Measurements from ENCODE around the gene TRIM37.
"Not testable (repeated sequence)": the region's sequence is repeated elsewhere in the genome, so short reads cannot be mapped to it uniquely, and the experiment has no call there.

The TRIM37 gene

GRCh38 chr17:59108400-59109102 lies 1.9 kb upstream of the TRIM37 start:
- no peak for DNase-seq

GRCh38 chr17:59107306-59107670 lies 608 bp upstream of the TRIM37 start:
- no peak for DNase-seq

DNA sequence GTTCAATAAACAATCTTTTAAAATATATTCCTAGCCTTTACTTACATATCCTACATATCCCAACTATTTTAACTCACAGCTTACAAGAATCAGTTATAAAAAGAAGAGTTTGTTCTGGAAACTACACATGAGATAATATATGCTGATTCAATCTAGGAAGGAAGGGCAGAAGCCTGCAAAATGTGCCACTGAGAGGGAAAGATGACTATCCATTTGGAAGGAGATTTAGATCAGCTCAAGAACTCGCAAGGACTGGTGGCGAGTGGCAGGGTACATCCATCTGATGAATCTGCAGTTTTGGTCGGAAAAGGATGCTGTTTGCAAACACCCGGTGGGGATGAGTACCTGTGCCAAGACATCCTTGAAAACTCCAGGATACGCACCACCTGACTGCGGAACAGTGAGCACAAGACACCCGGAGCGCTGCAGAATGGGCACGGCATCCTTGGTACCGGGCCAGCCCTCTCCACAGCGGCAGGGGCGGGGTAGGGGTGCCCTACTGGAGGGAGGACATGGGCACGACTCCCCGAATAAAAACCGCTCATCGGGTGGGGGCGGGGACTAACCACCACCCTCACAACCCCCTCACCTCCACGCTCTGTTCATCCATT lies 723 bp downstream of the TRIM37 start:
- DNase-seq: peak; percentile 75

- DNase-seq: no peak
These were observed 5.5 kb downstream of the TRIM37 start for GRCh38 chr17:59101178-59101577.

GRCh38 chr17:59097876-59098275 lies 8.8 kb downstream of the TRIM37 start:
- DNase-seq: no peak

DNA sequence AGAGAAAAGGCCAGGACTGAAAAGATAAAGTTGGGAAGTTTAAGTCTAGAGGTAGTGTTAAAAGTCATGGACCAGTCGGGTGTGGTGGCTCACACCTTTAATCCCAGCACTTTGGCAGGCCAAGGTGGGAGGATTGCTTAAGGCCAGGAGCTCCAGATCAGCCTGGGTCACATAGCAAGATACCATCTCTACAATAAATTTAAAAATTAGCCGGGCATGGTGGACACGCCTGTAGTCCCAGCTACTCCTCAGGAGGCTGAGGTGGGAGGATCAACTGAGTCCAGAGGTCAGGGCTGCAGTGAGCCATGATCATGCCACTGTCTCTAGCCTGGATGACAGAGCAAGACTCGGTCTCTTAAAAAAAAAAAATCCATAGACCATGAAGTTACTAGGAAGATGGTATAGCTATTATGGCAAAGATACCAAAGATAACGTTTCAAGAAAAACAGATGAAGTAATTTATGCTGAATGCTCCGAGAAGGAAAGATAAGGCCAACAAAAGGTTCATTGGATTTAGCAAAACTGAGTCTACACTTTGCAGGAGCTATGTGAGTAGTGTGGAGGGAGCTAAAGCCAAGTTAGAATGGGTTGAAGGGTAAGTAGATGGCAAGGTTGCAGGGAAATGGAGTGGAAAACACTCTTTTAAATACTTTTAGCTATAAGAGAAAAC lies 11.7 kb downstream of the TRIM37 start:
- DNase-seq: no peak

DNA sequence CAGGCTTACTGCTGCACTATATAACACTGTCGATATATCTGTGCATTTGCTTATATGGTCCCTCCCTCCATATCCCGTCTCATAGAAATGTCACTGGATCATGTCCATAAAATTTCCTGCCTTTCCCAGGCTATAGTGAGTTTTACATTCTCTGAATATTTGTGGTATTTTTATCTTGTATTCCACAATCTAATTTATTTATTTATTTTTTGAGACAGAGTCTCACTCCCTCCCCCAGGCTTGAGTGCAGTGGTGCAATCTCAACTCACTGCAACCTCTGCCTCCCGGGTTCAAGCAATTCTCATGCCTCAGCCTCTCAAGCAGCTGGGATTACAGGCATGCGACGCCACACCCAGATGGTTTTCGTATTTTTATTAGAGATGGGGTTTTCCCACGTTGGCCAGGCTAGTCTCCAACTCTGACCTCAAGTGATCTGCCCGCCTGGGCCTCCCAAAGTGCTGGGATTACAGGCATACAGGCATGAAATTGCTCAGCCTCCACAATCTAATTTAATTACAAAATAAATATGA lies 12.9 kb downstream of the TRIM37 start:
- no peak for DNase-seq

DNA sequence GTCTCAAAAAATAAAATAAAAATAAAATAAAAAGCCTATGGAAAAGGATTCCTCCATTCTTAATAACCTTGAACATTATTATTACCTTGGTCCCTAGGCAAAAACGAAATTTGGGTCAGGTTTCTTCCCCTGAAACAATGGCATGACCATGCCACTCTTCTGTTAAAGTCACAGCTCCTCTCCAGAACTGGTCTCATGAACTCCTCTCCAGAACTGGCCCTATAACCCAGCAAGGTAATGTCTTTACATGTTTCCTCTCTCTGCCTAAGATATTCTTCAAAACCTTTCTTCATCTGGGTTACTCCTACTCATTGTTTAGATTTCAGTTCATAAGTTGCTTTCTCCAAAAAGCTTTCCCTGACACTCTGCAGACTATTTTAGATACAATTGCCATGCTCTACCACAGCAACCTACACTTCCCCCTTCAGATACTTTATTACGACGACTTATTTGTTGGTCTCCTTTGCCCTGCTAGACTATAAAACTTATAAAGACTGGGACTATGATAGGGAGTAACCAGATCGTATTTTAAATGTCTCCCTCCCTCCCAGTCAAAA lies 13.5 kb downstream of the TRIM37 start:
- no peak for DNase-seq

GRCh38 chr17:59090593-59090992 lies 16.1 kb downstream of the TRIM37 start:
- DNase-seq: not testable (repeated sequence)

GRCh38 chr17:59084154-59084553 lies 22.5 kb downstream of the TRIM37 start:
- no peak for DNase-seq

DNA sequence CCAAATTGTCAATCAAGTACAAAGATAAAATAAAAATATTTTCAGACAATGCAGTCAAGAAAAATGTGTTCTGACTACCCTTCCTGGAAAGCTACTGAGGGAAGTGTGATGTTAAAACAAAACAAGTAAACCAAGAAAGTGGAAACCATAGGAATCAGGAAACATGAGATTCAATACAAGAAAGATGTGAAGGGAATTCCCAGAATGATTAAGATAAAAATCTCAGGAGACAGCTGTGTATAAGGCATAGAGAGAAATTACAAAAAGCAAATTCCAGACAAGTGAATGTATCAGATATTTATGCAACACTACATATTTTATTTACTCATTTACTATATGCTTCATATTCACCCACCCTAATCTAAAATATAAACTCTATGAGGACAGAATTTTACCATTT lies 32.2 kb downstream of the TRIM37 start:
- DNase-seq: no peak

GRCh38 chr17:59073972-59074371 lies 32.7 kb downstream of the TRIM37 start:
- DNase-seq: no peak

DNA sequence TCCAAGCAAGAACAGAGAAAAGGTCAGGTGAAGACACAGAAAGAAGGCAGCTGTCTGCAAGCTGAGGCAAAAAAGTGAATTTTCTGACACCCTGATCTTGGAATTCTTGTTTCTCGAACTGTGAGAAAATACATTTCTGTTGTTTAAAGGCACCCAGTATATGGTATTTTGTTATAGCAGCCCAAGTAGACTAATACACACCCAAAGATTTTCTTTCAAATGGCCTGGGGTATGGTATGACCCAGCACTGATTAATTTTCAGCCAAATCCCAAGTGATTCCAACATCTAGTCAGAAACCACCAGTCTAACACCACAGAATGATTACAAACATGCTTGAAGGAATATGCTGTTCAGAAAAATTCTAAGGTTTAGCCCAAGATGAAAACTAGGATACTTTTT lies 36.8 kb downstream of the TRIM37 start:
- no peak for DNase-seq

- DNase-seq: no peak
These were observed 38.9 kb downstream of the TRIM37 start for GRCh38 chr17:59067756-59068155.

GRCh38 chr17:59067340-59067739 lies 39.3 kb downstream of the TRIM37 start:
- no peak for DNase-seq

- DNase-seq: no peak
These were observed 44.2 kb downstream of the TRIM37 start for GRCh38 chr17:59062509-59062908.

GRCh38 chr17:59056857-59057256 lies 49.8 kb downstream of the TRIM37 start:
- no peak for DNase-seq

DNA sequence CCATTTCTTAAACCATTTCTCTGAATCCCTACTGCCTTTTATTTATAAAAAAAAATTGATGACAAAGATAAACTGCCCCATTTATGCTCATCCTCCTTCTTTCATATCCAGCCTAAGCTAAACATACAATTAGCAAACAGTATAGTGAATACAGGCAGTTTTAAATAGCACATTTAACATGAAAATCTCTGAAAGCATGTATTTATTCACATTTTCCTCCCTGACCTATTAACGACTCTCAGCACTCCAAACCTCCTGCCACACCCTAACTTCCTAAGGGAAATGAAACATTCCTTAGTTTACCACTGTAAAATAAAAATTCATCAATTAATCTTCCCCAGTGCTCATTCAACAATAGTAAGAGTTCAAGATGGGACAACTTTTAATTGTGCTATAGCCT lies 56.9 kb downstream of the TRIM37 start:
- no peak for DNase-seq

- DNase-seq: no peak
These were observed 59.1 kb downstream of the TRIM37 start for GRCh38 chr17:59047616-59048015.

GRCh38 chr17:59046192-59046591 lies 60.5 kb downstream of the TRIM37 start:
- DNase-seq: no peak

DNA sequence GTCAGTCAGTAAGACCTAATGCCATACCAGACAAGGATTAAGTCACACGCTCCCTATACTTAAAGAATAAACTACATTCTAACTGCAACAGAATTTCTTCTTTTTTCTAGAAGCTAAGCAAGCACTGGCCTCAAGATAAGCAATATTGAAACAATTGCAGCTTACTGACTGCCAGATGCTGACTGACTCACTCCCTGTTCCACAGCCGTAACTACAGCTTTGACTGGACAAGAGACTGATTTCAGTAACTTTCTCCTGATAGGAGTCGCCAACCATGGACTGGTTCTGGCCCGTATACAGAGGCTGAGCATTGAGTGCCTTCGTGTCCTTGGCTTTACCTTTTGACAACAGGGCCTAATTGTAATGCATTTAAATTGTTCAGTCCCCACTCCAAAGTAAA lies 67.9 kb downstream of the TRIM37 start:
- no peak for DNase-seq

- no peak for DNase-seq
These were observed 68.7 kb downstream of the TRIM37 start for GRCh38 chr17:59037960-59038359.

DNA sequence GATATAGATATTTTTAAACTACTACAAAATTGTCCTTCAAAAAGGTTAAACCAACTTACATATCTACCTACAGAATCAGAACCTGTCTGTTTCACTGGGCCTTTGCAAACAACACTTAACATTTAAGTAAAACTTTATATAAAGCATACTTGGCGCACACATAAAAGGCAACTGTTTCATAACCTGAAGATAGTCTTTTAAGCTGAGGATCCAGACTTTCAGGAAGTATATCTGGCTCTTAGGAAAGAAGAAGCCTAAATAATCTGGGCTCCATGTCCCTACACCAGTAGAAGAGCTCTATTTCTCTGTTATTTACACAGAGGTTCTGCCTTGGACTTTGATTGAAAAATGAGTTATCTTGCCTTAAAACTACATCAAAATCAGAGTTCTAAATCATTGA lies 75.9 kb downstream of the TRIM37 start:
- no peak for DNase-seq

- no peak for DNase-seq
These were observed 78.4 kb downstream of the TRIM37 start for GRCh38 chr17:59028328-59028727.

All from activated CD4-positive, alpha-beta T cell treated with anti-CD3 and anti-CD28 coated beads, Interleukin-2, amount 50 U/mL, for 1 hour (primary cell).